HG03354 (cell line): Measurements from ENCODE around the gene E2F3.
A peak's percentile ranks its signal among the peaks of the same experiment; 100 is the strongest.
"Not testable (repeated sequence)": the region's sequence is repeated elsewhere in the genome, so short reads cannot be mapped to it uniquely, and the experiment has no call there.

Source experiments
- ATAC-seq: cut with Tn5 transposase; IDR thresholded peaks from one replicate; pipeline ENCODE4 v1.9.1; 2021; ENCODE audit warnings: mild to moderate bottlenecking; ENCODE audit not compliant: unreplicated experiment, poor library complexity, severe bottlenecking

Gene E2F3

GRCh38 chr6:20490591-20490990, 88.9 kb downstream of the E2F3 start:
- no peak for ATAC-seq

- no peak for ATAC-seq
Observed at GRCh38 chr6:20492099-20492498, 90.4 kb downstream of the E2F3 start.

- ATAC-seq: no peak
Observed at GRCh38 chr6:20497216-20498040, 95.7 kb downstream of the E2F3 start.

- no peak for ATAC-seq
Observed at GRCh38 chr6:20498041-20498385, 96.3 kb downstream of the E2F3 start.

GRCh38 chr6:20509212-20509611, 107.5 kb downstream of the E2F3 start:
- no peak for ATAC-seq

GRCh38 chr6:20511852-20512251, 110.2 kb downstream of the E2F3 start:
- no peak for ATAC-seq

- ATAC-seq: not testable (repeated sequence)
Observed at GRCh38 chr6:20525208-20525607, 123.5 kb downstream of the E2F3 start.

- peak; percentile 69 for ATAC-seq
Observed at GRCh38 chr6:20529086-20529448, 127.4 kb downstream of the E2F3 start.

GRCh38 chr6:20532881-20533280, 131.2 kb downstream of the E2F3 start:
- no peak for ATAC-seq

GRCh38 chr6:20533746-20534294, 132.1 kb downstream of the E2F3 start:
- no peak for ATAC-seq

- peak; percentile 87 for ATAC-seq
Observed at GRCh38 chr6:20534295-20535262, 132.9 kb downstream of the E2F3 start, which contains the start of gene CDKAL1. Gene CDKAL1, plus strand, starts transcription at chr6:20534457. Its CDS starts 11,894 bp downstream, at chr6:20546351.

- no peak for ATAC-seq
Observed at GRCh38 chr6:20538131-20538662, 136.5 kb downstream of the E2F3 start.

- ATAC-seq: no peak
Observed at GRCh38 chr6:20538907-20539306, 137.2 kb downstream of the E2F3 start.

GRCh38 chr6:20539387-20539786, 137.7 kb downstream of the E2F3 start:
- no peak for ATAC-seq

GRCh38 chr6:20540683-20541082, 139.0 kb downstream of the E2F3 start:
- no peak for ATAC-seq

GRCh38 chr6:20541382-20541781, 139.7 kb downstream of the E2F3 start:
- no peak for ATAC-seq

GRCh38 chr6:20542927-20543602, 141.4 kb downstream of the E2F3 start:
- ATAC-seq: peak; percentile 99
